SK-N-SH (cell line): ENCODE results near the gene VANGL1. TPM values are rescaled to one million over a fixed set of nuclear protein-coding genes. Genes with fewer than 3 reads are reported as not detected.

ENCODE experiments used
- CTCF ChIA-PET: fragments of 300-600, 350-600 bp; formaldehyde crosslinking; extraction: SDS; loops from one replicate; lab custom pipeline; 2021; lab: Yijun Ruan, JAX
- POLR2A ChIA-PET: fragments of 350-600 bp; sonication (Branson Sonifier 250); formaldehyde crosslinking; extraction: SDS; loops from one replicate; lab custom pipeline; 2020; ENCODE audit warnings: antibody characterized with exemption, inconsistent platforms; lab: Yijun Ruan, JAX
- DNase-seq: peaks from one replicate; pipeline ENCODE4 v3.0.0; 2012
- H2AFZ ChIP-seq: fragments of 200-600 bp; sonication (generic); 2 replicates; pipeline ENCODE4 v1.8.1; 2016; ENCODE audit warnings: antibody characterized with exemption, mild to moderate bottlenecking, low read depth
- H3F3A ChIP-seq: fragments of 200-600 bp; sonication (generic); replicated peaks from 2 replicates; pipeline ENCODE3; 2016; ENCODE audit warnings: antibody characterized with exemption, mild to moderate bottlenecking; ENCODE audit not compliant: insufficient read depth
- H3K27ac ChIP-seq, 2 experiments: fragments of 200-500 bp in 1 of 2; fragments of 200-600 bp in 1 of 2; sonication (Bioruptor generic) in 1 of 2; sonication (generic), shearing (Covaris generic) in 1 of 2; 2 replicates each; pipeline versions ENCODE4 v1.5.1 to v1.6.1; 2014 to 2016; ENCODE audit warnings: low read depth in 2 of 2, inconsistent platforms in 1 of 2, low read length in 1 of 2, mild to moderate bottlenecking in 1 of 2, mixed read lengths in 1 of 2
- H3K27me3 ChIP-seq: fragments of 200-600 bp; sonication (generic), shearing (Covaris generic); 2 replicates; pipeline ENCODE4 v1.6.1; 2016; ENCODE audit warnings: mixed run types; ENCODE audit not compliant: insufficient read depth
- H3K36me3 ChIP-seq, 2 experiments: fragments of 200-500 bp in 1 of 2; fragments of 200-600 bp in 1 of 2; sonication (Bioruptor generic) in 1 of 2; sonication (generic) in 1 of 2; replicated peaks in 1 of 2; 2 replicates each; pipeline versions ENCODE3 to v1.5.1; 2014 to 2016; ENCODE audit warnings: low read length in 1 of 2, mild to moderate bottlenecking in 1 of 2; ENCODE audit not compliant: insufficient read depth in 2 of 2, control insufficient read depth in 1 of 2
- H3K4me1 ChIP-seq, 2 experiments: fragments of 200-500 bp in 1 of 2; fragments of 200-600 bp in 1 of 2; sonication (Bioruptor generic) in 1 of 2; sonication (generic), shearing (Covaris generic) in 1 of 2; 2 replicates each; pipeline versions ENCODE4 v1.5.1 to v1.6.1; 2014 to 2016; ENCODE audit warnings: low read depth in 1 of 2, low read length in 1 of 2, mixed run types in 1 of 2; ENCODE audit not compliant: insufficient read depth in 2 of 2, control insufficient read depth in 1 of 2
- H3K4me2 ChIP-seq: fragments of 200-600 bp; sonication (generic), shearing (Covaris generic); 2 replicates; pipeline ENCODE4 v1.6.1; 2017; ENCODE audit warnings: mixed run types
- H3K4me3 ChIP-seq, 2 experiments: fragments of 200-500 bp in 1 of 2; fragments of 200-600 bp in 1 of 2; sonication (Bioruptor generic) in 1 of 2; sonication (generic), shearing (Covaris generic) in 1 of 2; 2 replicates each; pipeline versions ENCODE4 v1.5.1 to v1.8.1; 2014 to 2016; ENCODE audit warnings: low read depth in 2 of 2, inconsistent platforms in 1 of 2, low read length in 1 of 2, mild to moderate bottlenecking in 1 of 2, mixed read lengths in 1 of 2, moderate library complexity in 1 of 2
- H3K79me2 ChIP-seq: fragments of 200-600 bp; sonication (generic); 2 replicates; pipeline ENCODE4 v1.8.1; 2017; ENCODE audit warnings: mild to moderate bottlenecking; ENCODE audit not compliant: insufficient read depth
- H3K9ac ChIP-seq: fragments of 200-600 bp; sonication (generic); 2 replicates; pipeline ENCODE4 v1.6.1; 2017; ENCODE audit warnings: mixed run types
- H3K9me2 ChIP-seq: fragments of 200-600 bp; sonication (generic); 2 replicates; pipeline ENCODE4 v1.6.1; 2017; ENCODE audit warnings: mixed run types
- H3K9me3 ChIP-seq: fragments of 200-600 bp; sonication (generic); 2 replicates; pipeline ENCODE4 v1.6.1; 2017; ENCODE audit warnings: mixed run types, mild to moderate bottlenecking, moderate library complexity
- H4K20me1 ChIP-seq: fragments of 200-600 bp; sonication (generic); 2 replicates; pipeline ENCODE4 v1.6.1; 2017; ENCODE audit warnings: mild to moderate bottlenecking, mixed run types; ENCODE audit not compliant: insufficient read depth
- ELF1 ChIP-seq: IDR thresholded peaks from 2 replicates; pipeline ENCODE4 v1.4.0; 2012
- EP300 ChIP-seq, 2 experiments: IDR thresholded peaks; 2 replicates each; pipeline versions ENCODE4 v1.4.0 to v1.6.1; 2012; ENCODE audit warnings: borderline replicate concordance in 1 of 2, low read depth in 1 of 2, low read length in 1 of 2
- GATA2 ChIP-seq: sonication (generic); formaldehyde crosslinking; IDR thresholded peaks from 2 replicates; pipeline ENCODE4 v1.5.0; 2020; ENCODE audit warnings: mild to moderate bottlenecking, missing genetic modification reagents
- IRF3 ChIP-seq: fragments of 150-350 bp; IDR thresholded peaks from 2 replicates; pipeline ENCODE4 v1.6.1; 2016; ENCODE audit warnings: mild to moderate bottlenecking, low read depth, low read length
- NFIC ChIP-seq: IDR thresholded peaks from 2 replicates; pipeline ENCODE4 v1.4.0; 2012; ENCODE audit warnings: borderline replicate concordance
- PBX3 ChIP-seq: IDR thresholded peaks from 2 replicates; pipeline ENCODE4; 2012
- RAD21 ChIP-seq: IDR thresholded peaks from 2 replicates; pipeline ENCODE4 v1.6.1; 2012; ENCODE audit warnings: mild to moderate bottlenecking, low read length
- REST ChIP-seq: IDR thresholded peaks from 2 replicates; pipeline ENCODE4 v1.6.1; 2012; ENCODE audit warnings: mild to moderate bottlenecking, low read depth, low read length, moderate library complexity
- RFX5 ChIP-seq: IDR thresholded peaks from 2 replicates; pipeline ENCODE4 v1.6.1; 2012; ENCODE audit warnings: mild to moderate bottlenecking, improper control_type of control experiment, low read length
- TAF1 ChIP-seq: IDR thresholded peaks from 2 replicates; pipeline ENCODE4 v1.6.1; 2012; ENCODE audit warnings: low read depth, mild to moderate bottlenecking, low read length, moderate library complexity, borderline replicate concordance
- TCF12 ChIP-seq: IDR thresholded peaks from 2 replicates; pipeline ENCODE4 v1.4.0; 2012
- USF1 ChIP-seq: IDR thresholded peaks from 2 replicates; pipeline ENCODE4 v1.4.0; 2012; ENCODE audit warnings: low read depth, borderline replicate concordance
- YY1 ChIP-seq: IDR thresholded peaks from 2 replicates; pipeline ENCODE4 v1.4.0; 2012; ENCODE audit warnings: low read depth, mild to moderate bottlenecking
- WGBS: methylation state at CpG from one replicate; pipeline ENCODE4 v1.1.6; 2017; ENCODE audit warnings: low lambda C conversion rate; 5-methylcytosine and 5-hydroxymethylcytosine counted together
- polyA plus RNA-seq, 3 experiments: library from polyadenylated mRNA; depleted of rRNA; stranded (reverse); fragments of >200 nt; gene quantifications; 2 replicates each; pipeline ENCODE4 v1.2.3, GENCODE V29; 2012

Gene VANGL1
- polyA plus RNA-seq, 1 of the 3 experiments (the other 2 are of a cell fraction) = 5.4 TPM

DNA sequence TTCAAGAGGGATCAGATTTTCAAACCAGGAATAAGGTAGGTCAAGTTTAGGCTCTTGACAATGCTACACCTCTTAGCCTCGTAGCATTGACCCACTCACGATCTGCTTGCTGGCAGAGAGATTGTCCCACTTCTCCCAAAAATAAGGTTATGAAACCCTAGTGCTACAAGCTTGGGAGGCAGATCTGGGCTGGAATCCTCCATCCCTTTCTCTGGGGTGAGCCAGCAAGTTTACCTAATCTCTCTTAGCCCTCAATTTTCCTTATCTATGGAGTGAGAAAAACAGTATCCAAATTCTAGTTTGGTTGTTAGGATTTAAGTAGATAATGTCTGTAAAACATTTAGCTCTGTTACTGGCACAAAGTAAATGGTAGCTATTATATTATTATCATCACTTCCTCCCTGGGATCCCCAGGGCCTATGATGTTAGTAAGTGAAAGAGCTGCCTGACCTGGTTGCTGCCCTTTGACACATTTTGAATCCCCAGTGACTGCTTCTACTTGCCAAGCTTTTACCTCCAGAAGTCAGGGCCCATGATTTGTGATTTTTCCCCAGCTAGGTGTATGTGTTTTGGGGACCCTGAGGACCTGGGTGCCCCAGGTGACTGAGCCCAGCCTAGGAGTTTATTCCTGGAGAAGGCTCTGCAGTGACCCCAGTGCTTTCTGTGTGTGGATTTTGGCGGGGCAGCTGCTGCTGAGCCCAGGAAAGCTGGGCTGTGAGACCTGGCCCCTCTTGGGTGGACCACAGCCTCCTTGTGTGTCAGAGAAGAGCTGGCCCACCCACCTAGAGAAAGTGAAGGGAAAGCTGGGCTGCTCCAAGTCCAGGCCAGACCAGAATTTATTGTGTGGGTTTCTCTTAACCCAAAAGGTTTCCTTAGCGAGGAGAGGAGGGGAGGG lies 48.2 kb upstream of the VANGL1 start:
- TF ChIP-seq TAF1 (no peak), YY1 (no peak), REST (no peak), TCF12 (no peak), RAD21 (no peak), PBX3 (no peak), IRF3 (no peak), ELF1 (no peak), RFX5 (no peak), GATA2 (no peak), EP300 (IDR thresholded peaks at IDR 0.05; ENCODE audit: borderline replicate concordance in 1 of 2, low read depth in 1 of 2, low read length in 1 of 2) (no peak), NFIC (no peak), USF1 (no peak)
- TF ChIP-seq, all 33 proteins: peak for 0
- WGBS = 93% methylated on average over 4 of the region's 4 CpGs
- H2AFZ ChIP-seq = no peak overlapping the region

More for the DNA sequence above, 48.2 kb upstream of the VANGL1 start:
- Histone ChIP-seq H3K27ac (no peak overlapping the region), H3K9me3 (0 out of 2 replicates have a peak, but pooled peaks cover 5% of the 10 kb centered on the region), H3K4me1 (peaks cover 4% of the 10 kb centered on the region in 2 experiments; a peak in 2 of 4 replicates), H3K9me2 (no peaks in the 10 kb centered on the region), H3K27me3 (no peaks in the 10 kb centered on the region), H3K36me3 (no peaks in the 10 kb centered on the region), H4K20me1 (no peaks in the 10 kb centered on the region), H3K9ac (no peak overlapping the region), H3K79me2 (no peaks in the 10 kb centered on the region), H3K4me3 (no peak overlapping the region), H3F3A (no peaks in the 10 kb centered on the region), H3K4me2 (no peak overlapping the region)
- ChIA-PET POLR2A (no interaction called here), CTCF (interaction anchor here (1.2 to 10.9 kb wide), 5 partner anchors 15 to 454 kb away, joined by 4 to 202 read pairs (median 5); no protein-coding TSS in a partner anchor)
- no peak for DNase-seq
